MV-4-11 (cell line): ENCODE data around the gene NENF.

Source experiments
- DNase-seq: peaks from one replicate; lab custom pipeline; 2025; lab: John Stamatoyannopoulos, UW

Gene NENF

DNA sequence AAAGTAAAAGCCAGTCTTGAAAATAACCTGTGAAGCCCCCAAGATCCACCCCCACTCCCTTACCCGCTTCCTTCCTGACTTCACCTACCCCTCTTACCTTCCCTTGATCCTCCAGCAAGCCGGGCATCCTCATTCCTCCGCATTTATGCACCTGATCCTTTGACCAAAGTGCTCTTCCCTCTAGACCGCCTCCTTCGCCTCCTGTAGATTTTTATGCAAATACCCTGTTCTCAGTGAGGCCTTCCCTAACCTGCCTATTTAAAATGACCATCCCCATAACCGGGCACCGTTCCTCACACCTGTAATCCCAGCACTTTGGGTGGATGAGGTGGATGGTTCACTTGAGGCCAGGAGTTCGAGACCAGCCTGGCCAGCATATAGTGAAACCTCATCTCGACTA, 1.1 kb upstream of the NENF start:
- DNase-seq = no peak

DNA sequence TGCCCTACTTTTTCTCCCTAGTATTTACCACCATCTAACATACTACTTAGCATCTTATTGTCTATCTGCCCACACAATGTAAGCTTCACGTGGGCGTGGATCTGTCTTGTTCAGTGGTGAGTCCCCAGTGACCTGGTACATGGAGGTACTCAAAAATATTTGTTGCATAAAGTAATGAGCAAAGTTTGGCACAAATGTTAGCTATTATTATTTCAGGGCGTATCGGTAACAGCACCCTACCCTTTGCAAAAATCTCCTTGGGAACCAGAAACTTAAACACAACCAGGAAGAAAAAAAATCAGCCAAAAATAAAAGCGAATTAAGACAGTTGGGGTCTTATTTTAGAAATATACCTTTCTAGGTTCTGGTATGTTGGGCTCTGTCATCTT, 454 bp upstream of the NENF start:
- no peak for DNase-seq

DNA sequence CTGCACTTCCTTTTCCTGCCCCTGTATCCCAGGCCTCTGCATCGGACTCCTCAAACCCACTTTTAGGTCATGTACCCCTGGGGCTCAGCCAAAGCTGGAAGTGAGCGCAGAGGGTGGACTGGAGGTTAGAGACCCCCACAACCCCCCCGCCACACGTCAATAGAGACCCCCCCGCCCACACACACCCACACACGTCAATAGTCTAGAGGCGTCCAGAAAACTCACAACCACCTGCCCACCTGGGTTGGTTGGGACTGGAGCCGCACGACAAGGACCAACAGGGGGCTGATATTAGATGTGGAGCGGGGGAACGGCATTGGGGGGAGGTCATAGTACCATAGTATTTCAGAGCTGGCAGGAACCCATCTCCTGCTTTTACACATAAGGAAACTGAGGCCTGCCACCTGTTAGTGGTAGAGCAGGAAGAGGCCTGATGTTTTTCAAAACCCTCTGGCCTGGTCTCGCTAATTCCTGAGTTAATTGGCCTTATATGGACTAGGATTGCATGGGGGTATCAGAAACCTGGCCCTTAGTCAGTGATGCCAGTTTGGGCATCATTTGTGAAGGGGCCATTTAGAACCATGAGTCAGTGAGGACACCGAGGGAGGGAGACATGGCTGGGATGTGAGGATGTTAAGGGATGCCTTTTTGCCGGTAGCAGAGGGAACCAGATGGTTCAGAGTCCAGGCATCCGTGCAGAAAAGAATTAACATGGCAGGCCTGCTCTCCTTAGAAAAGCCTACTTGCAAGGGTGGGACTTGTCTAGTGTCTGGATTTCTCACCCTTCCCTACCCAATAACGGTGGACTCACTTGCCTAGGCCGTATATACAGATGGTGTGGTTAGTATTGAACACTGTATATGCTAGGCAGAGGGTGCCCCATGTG, 1.1 kb downstream of the NENF start:
- no peak for DNase-seq

DNA sequence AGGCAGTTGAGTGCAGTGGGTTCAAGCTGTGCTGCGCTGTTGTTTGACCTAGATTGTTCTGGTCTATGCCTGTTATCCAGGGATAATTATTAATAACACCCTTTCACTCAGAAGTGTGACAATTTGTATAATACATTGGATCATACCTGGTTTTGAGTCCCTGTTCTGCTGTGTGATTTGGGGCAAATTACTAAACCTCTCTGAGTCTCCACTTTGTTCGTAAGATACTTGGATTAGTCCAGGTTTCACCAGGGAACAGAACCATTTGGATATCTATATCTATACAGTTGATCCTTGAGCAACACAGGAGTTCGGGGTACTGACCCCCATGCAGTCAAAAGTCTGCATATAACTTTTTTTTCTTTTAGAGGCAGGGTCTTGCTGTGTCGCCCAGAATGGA, 2.3 kb downstream of the NENF start:
- DNase-seq = no peak

DNA sequence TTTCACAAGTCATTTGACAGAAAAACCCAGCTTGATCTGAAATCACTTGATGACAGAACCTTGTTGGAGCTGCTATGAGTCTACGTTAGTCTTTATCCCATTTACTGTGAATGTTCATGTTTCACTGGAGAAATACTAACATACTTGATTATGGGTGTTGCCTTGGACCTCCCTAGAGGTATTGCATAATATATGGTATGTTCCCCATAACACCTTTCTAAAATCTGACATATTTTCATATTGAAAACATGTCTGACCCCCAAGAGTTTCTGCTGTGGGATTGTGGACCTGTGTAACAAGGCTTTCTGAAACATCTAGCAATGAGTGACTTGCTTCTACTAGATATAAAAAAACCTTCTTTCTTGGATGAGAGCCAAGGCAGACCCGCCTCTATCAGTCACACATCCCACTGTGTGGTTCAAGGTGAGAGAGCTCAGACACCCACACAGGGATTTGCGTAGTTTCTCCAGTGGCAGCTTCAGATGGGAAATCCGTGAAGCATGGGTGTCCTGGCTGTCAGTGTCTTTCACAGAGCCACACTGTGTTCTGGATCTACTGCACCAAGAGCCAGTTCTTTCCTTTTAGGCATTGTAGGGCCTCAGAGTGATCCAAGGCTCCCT, 4.6 kb downstream of the NENF start:
- no peak for DNase-seq

DNA sequence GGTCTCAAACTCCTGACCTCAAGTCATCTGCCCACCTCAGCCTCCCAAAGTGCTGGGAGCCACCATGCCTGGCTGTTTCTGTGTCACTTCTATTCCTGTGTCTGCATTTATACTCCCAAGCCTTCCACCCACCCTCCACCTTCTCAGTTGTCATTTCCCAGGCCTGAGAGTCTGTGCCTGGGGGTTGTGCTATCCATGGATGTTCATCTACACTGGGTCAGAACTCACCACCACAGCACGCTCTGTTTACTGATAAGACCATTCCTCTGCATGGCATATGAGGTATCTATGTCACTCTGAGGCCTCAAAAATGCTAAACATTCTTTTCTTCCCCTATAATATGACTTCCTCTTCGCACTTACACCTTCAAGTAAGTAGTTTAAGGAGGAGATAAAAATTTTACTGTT, 6.1 kb downstream of the NENF start:
- DNase-seq = no peak

DNA sequence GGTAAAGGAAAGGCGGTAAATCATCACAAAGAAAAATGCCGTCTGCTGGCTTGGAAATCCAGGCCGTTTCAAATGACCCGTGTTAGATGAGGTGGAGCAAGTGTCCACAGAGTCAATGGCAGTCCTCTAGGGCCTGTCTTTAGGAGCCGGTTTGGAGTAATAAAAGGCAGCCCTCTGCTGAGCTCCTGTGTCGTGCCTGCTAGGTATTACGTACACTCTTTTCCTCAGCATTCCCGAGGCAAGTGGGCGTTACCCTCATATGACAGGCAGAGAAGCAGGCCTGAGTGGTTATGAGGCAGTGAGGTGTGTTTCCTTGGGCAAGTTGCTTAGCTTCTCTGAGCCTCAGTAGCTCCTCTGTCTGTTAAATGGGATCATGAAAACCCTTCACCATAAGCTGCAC, 7.7 kb downstream of the NENF start:
- DNase-seq = no peak

DNA sequence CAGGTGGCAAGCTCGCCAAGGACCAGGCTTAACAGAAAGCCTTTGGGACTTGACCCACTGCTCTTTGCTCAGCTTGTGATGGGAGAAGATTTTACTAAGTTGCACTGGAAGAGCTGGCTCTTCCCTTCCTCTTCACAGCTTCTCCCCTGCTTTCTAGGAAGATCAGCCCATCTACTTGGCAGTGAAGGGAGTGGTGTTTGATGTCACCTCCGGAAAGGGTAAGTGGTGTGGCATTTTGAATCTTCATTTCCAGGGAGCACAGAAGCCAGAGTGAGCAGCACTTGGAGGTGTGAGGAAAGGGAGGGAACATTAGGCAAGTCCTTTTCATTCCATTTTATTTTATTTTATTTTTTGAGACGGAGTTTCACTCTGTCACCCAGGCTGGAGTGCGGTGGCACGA, 9.7 kb downstream of the NENF start:
- DNase-seq = no peak

DNA sequence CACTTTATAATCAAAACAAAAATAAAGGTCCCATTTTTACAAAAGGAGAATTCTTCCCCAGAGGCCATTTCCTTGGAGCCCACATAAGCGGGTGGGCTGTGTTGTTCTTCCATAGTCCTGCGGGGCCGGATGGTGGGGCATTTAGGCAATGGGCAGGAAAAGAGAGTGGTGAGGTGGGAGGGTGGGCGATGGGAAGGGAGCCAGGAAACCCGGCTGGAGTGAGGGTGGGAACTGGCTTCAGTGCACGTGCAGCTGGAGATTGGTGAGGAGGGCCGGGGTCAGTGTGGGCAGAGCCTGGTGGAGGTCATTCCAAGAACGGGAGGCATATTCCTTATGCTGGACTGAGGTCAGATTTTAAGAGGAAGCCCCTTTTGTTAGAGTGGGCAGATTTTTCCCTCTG, 13.6 kb downstream of the NENF start:
- no peak for DNase-seq

DNA sequence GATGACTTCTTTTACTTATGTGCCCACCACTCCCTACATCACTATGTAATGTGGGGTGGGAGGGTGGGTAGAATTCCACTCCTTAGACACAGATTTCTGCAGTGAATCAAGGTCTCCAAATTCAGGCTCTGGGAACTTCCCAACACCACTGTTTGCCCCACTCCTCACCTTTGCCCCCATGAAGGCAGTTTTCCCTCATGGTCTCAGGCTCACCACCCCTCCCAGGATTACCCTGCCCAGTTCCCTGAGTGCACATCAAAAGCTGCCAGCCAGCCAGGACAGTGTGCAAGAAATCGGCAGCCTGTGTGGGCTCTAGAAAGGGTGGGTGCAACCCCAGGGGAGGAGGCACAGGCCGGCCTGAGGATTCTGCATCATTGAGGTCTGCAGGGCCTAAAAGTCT, 14.8 kb downstream of the NENF start:
- DNase-seq = no peak

DNA sequence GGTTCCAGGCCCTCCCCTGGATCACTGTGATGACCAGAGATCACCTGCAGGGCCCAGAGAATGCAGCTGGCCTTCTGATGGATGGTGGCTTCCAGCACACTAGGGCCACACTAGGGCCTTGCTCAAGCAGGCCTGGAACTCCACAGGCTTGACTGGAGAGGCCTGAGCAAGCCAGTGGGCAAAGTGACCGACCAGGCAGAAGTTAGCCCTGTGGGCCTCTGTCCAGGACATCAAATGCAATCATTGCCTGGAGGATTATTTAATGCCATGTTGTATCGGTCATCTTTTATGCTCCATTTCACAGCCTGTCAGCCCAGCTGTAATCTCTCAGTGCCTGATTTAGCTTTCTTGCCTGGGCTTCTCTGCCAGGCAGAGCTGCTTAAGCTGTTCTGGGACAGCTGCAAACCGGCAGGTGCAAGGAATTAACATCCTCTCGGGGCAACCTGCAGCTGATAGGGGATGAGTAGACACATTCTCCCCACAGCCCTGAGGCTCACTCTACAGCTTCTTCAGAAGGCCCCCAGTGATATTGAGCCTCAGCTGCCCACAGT, 17.7 kb downstream of the NENF start:
- no peak for DNase-seq

DNA sequence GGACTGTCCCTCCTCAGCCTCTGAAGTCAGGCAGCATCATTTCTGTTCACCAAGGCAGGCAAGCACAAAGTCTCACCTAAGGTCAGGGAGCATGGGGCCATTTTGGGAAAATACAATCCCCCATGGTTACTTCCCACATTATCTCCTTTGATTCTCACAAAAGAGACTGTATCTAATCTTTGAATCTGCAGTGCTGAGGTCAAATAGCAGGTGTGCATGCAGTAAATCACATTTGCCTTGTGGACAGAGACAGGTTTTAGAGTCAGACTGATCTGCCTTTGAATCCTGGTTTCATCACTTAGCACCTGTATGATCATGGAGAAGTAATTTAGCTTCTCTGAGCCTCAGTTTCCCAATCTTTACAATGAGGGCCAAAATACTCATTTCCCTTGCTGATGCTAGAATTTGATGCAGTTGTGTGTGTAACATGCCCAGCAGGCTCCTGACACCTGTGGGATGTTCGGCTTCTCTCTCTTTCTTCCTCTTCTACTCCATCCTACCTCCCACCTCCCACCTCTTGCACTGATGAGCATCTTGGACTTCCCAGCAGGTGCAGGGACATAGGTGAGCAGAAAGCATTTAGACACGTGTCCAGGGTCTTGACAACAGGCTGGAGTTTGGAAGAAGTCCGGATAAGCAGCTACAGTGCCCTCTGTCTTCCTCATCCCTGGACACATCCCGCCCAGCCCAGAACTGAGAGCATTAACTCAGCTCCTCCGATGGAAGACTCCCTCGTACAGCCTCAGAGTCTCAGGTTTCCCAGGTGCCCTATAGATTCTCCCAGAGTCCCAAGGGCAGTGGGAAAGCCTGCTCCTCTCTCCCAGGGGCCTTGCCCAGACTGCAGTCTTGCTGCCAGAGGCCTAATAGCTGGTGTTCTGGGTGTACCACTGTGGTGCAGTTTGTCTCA, 18.9 kb downstream of the NENF start:
- DNase-seq = no peak

DNA sequence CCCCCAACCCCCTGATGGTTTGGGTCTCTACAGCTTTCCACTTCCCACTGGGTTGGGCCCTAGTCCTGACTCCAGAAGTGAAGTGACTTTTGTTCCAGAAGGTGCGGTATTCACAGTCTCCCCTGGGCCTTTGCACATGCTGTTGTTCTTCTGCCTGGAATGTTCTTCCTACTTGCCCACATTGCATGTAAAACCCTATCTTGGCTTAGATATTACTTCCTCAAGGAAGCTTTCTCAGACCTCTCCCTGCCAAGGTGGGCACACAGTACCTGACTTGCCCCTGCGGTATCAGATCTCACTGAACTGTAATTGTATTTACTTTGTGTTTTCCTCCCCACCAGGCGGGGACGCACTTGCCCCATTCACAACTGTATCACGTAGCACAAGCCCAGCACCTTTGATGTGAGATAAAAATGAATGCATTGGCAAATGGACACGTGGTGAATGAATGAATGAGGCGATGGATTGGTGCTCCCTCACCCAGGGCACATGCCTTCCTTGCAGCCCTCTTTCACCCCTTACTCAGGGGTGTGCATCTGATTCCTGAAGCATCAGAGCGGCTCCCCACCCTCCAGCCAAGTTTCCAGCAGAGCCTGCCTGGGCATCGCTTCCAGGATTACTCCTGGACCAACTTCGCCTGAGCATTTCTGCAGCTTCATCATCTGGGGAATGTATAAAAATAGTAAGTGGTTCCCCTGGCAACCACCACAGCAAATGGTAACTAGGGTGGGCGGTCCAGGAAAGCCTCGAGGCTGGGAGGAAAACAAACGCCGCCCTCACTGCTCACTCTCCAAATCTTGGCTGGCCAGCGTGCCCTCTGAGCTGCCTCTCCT, 19.8 kb downstream of the NENF start:
- peak; percentile 2 for DNase-seq

DNA sequence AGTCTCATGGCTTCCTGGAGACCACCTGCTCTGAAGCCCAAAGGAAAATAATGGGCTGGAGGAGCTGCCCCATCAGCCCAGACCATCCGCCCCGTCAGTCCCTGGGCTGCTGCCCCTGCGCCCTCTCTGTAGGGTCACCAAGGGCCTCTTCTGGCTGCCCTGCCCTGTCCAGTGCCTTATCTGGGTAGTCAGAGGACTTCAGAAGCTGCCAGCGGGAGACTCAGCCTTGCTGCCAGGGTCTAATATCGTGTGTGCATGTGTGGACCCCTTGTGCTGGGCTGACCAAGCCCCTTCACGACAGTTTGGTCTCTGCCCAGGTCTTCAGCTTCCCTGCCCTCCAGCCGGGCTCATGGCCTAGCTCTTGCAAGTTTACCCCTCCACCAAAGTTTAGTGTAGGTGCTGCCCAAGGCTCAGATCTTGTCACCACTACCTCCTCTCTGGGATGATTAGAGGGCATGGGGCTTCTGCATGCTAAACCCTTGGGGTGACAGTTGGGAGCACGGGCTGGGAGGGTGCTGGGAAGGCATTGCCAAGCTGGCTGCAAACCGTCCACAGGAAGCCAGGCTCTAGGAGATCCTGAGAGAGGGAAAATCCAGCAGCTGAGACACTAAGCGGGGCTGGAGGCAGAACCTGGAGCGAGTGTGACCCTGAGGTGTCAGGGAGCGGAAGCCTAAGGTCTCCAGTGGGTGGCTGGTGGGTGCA, 20.6 kb downstream of the NENF start:
- no peak for DNase-seq

DNA sequence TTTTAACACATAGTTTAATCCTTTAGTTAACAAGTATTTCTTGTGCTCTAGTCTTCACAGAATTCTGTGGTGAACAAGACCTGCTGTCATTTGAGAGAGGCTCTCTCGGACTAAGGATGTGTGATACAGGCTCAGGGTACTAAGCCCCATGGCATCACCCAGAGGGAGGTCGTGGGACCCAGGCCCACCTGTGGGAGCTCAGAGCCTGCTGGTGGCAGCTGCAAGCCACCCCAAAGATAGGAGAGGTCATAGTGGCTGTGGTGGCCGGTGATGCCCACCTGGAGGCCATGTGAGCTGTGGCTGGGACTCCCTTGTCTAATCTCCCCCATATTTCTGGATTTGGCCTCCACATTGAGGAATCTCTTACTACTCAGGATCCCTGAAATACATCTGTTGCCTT, 22.0 kb downstream of the NENF start:
- DNase-seq = no peak

DNA sequence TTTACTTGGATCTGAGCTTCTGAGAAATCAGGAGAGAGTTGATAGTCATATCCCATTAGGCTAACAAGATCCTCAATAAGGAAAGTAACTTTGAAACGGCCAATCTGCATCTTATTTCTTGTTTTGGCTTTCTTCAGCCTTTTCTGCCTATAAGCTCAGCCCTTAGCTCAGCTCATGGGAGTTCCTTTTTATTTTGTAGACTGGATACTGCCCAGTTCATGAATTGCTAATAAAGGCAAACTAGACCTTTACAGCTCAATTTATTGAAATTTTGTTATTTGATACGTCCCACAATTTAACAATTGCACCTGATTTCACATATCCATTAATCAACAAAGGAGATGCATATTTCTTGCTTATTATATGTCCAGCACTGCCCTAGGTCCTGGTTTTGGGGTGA, 22.7 kb downstream of the NENF start:
- no peak for DNase-seq

DNA sequence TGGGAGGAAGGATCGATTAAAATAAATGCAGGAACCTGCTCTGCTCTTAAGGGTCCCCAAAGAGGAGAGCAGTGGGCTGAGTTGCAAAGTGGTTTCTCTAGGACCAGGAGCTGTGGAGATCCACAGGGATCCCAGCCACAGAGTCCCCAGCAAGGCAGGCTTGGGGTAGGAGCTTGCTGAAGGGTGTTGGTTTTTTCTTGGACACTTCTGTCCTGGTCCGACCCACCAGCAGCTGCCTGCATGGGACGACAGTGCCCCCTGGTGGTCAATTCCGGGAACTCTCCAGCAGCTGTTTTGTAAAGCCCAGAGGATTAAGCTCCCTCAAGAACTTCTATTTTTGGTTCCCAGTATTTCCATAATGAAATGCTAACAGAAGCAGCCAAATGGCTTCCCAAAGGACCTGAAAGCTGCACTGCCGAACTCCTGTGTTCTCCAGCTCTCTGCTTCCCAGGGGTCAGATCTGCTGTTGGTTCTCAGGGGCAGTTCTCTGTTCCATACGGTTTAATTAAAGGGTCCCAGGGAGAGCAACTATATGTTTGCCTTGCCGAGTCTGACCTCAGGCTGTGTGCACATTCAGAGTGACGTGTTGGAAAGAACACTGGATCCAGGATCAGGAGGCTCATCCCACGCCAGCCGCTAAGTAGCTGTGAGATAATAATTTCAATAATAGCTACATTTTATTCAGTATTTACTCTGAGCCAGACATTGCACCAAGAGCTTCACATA, 23.2 kb downstream of the NENF start:
- DNase-seq = peak; percentile 76

DNA sequence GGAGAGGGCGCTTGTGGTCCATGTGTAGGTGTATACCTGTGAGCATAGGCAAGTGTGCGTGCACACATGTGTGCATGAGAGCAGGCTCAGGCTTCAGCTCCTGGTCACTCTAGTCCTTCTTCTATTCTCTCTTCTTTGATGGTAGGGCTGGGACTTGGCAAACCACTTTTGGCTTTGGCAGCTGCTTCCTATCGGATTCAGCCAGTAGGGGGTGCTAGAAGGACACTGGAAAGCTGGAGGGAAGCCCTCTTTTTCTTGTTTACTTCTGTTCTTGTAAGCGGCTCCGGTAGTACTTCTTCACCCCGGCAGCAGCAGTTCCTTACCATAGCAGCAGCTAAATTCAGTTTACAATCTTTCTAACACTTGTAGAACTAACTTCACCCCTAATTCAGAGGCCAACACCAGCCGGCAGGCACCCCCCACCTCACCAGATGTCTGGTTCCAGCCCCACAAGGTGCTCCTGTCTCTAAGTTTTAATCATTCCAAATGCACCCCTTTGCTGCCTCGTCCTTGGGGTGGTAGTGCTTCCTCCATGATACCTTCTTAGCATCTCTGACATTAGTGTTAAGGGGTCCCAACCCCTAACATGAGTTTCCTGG, 25.1 kb downstream of the NENF start:
- DNase-seq = peak; percentile 66

DNA sequence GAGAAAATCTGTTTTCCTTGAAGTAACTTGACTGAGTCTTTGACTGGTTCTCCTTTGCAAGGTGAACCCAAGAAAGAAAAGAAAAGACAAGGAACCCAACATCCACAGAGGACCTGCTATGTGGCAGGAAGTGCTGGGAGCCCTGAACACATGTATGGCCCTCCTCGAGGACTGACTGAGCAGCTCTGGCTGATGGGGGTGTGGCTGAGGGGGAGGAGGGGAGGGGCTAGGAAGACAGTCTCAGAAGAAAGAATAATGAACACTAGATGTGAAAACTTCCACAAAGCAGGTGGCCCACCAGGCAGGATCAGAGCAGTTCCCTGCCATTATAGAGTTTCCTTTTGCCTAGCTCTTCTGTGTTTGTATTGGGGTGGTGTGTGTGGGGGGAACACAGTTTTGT, 26.1 kb downstream of the NENF start:
- DNase-seq = no peak

DNA sequence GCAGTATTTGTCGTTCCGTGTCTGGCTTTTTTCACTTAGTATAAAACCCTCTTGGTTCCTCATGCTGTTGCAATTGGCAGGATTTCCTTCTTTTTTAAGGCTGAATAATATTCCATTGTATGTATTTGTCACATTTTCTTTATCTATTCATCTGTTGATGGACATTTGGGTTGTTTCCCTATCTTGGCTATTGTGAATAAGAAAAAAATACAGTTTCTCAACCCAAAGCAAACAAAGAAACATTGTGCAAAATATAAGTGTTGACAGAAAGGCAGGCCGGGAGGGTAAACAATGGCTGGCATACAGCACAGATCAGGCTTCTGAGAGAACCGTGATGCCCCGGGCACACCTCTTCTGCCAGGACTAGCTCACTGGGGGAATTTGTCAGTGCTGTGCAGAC, 26.9 kb downstream of the NENF start:
- no peak for DNase-seq
